ENCODE measurements around the gene PALLD. TPM values are rescaled to one million over a fixed set of nuclear protein-coding genes. Genes with fewer than 3 reads are reported as not detected.

Gene PALLD
- total RNA-seq, 6 experiments from 2014 or later, result 7.7 to 81.6 (median 24.8) TPM

GRCh38 chr4:168839758-168840391 lies 343.0 kb downstream of the PALLD start:
- Histone ChIP-seq H3K36me3 (no peaks in the 10 kb centered on the region), H3K4me1 (peaks cover 0 to 7% (median 0%) of the 10 kb centered on the region in 4 donors), H3K27ac (no peak overlapping the region), H3K9me3 (no peaks in the 10 kb centered on the region), H3K4me3 (no peak overlapping the region), H3K27me3 (no peaks in the 10 kb centered on the region)
- DNase-seq (no peak), ATAC-seq (peak in 2 of 4 donors; percentile 35 to 45)
- intact Hi-C loops (cut with DNase I), result no loop called here
- no peak for TF ChIP-seq POLR2A (IDR thresholded peaks at IDR 0.05)
- TF ChIP-seq, protein P1, sequence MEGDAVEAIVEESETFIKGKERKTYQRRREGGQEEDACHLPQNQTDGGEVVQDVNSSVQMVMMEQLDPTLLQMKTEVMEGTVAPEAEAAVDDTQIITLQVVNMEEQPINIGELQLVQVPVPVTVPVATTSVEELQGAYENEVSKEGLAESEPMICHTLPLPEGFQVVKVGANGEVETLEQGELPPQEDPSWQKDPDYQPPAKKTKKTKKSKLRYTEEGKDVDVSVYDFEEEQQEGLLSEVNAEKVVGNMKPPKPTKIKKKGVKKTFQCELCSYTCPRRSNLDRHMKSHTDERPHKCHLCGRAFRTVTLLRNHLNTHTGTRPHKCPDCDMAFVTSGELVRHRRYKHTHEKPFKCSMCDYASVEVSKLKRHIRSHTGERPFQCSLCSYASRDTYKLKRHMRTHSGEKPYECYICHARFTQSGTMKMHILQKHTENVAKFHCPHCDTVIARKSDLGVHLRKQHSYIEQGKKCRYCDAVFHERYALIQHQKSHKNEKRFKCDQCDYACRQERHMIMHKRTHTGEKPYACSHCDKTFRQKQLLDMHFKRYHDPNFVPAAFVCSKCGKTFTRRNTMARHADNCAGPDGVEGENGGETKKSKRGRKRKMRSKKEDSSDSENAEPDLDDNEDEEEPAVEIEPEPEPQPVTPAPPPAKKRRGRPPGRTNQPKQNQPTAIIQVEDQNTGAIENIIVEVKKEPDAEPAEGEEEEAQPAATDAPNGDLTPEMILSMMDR (IDR thresholded peaks at IDR 0.05), result no peak
- 46% methylated on average over 3 of the region's 3 CpGs for WGBS (ENCODE audit: insufficient coverage, low coverage, low lambda C conversion rate, missing lambda C conversion rate)

GRCh38 chr4:168840392-168840763 lies 343.5 kb downstream of the PALLD start:
- Histone ChIP-seq H3K4me3 (no peak overlapping the region), H3K27me3 (no peaks in the 10 kb centered on the region), H3K36me3 (no peaks in the 10 kb centered on the region), H3K9me3 (no peaks in the 10 kb centered on the region), H3K4me1 (peaks cover 0 to 7% (median 0%) of the 10 kb centered on the region in 4 donors), H3K27ac (no peak overlapping the region)
- 58% methylated on average over 3 of the region's 4 CpGs for WGBS (ENCODE audit: insufficient coverage, low coverage, low lambda C conversion rate, missing lambda C conversion rate)
- DNase-seq, result no peak
- no peak for ATAC-seq
- TF ChIP-seq, protein P1 (IDR thresholded peaks at IDR 0.05), result no peak
- no peak for TF ChIP-seq POLR2A (IDR thresholded peaks at IDR 0.05)
- intact Hi-C loops (cut with DNase I), result no loop called here

- Histone ChIP-seq H3K27ac (no peak overlapping the region), H3K4me3 (no peak overlapping the region), H3K4me1 (peaks cover 0 to 7% (median 0%) of the 10 kb centered on the region in 4 donors), H3K36me3 (no peaks in the 10 kb centered on the region), H3K27me3 (no peaks in the 10 kb centered on the region), H3K9me3 (no peaks in the 10 kb centered on the region)
- 63% methylated on average over 6 of the region's 8 CpGs for WGBS (ENCODE audit: insufficient coverage, low coverage, low lambda C conversion rate, missing lambda C conversion rate)
- peak in 1 of 3 donors; percentile 37 for DNase-seq
- ATAC-seq, result peak in 3 of 4 donors; percentile 32 to 45 (median 44)
- intact Hi-C loops (cut with DNase I), result no loop called here
- TF ChIP-seq, protein P1 (IDR thresholded peaks at IDR 0.05), result no peak
- TF ChIP-seq POLR2A (IDR thresholded peaks at IDR 0.05), result no peak
Measured at GRCh38 chr4:168841000-168841671, 344.3 kb downstream of the PALLD start.

DNA sequence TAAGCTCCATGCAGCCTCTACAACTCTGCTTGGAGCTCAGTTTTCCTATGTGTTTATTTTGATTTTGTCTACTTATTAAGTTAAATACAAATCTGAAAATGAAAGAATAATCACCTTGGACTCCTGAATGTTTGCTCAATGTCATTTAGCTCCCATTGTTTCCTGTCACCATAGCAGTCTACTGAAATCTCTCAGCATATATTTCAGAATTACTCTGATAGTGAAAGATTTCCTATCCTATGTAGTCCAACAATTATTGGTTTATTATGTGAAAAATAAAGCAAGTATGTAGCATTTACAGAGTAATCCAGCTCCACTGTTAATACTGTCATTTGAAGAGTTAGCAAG lies 344.8 kb downstream of the PALLD start:
- H3K9me3 ChIP-seq, result no peaks in the 10 kb centered on the region

More for the DNA sequence above, 344.8 kb downstream of the PALLD start:
- no peak for DNase-seq
- TF ChIP-seq POLR2A (IDR thresholded peaks at IDR 0.05), result no peak
- TF ChIP-seq, protein P1 (IDR thresholded peaks at IDR 0.05), result no peak
- intact Hi-C loops (cut with DNase I), result no loop called here
- peaks cover 0 to 7% (median 0%) of the 10 kb centered on the region in 4 donors for H3K4me1 ChIP-seq
- no peaks in the 10 kb centered on the region for H3K36me3 ChIP-seq
- no peak overlapping the region for H3K27ac ChIP-seq
- peak in 1 of 4 donors; percentile 13 for ATAC-seq
- H3K27me3 ChIP-seq, result no peaks in the 10 kb centered on the region
- H3K4me3 ChIP-seq, result no peak overlapping the region

Data from right lobe of liver (tissue), 6 donors.